ENCODE results near the gene ZBTB16.
"Not testable (repeated sequence)": the region's sequence is repeated elsewhere in the genome, so short reads cannot be mapped to it uniquely, and the experiment has no call there.

The ZBTB16 gene

DNA sequence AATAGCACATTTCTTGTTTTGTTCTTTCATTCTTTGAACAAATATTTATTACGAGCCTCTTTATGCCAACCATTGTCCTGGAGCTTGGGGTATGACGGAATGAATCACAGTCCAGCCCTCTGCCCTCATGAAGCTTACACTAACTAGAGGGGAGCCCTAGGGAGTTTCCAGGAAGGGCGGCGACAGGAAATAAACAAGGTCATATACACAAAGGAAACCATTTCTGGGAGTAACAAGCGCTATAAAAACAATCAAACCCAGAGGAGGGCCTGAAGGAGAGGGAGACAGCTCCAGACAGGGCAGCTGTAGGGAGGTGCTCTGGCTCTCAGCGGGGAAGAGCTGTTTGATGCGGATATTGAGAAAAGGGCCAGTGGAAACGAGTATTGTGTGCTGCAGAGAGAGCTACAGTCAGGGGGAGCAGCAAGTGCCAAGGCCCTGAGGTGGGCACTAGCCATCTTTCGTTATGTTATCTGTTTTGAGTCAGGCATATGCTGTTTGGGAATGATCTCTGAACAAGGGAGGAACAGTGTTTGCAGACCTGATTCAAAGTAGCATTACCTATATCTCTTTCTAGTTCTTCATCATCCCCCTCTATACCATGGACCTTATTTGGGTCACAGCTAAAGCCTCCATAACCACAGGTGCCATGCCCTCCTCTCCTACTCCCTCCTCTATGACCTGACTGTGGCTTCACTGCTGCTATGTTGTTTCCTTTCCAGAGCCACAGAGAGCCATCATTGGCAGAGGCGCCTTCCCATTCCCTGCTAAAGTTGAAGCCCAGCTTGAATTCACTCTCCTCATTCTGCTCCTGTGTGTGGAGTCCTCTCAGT lies 15.3 kb upstream of the ZBTB16 start:
- DNase-seq = no peak

DNA sequence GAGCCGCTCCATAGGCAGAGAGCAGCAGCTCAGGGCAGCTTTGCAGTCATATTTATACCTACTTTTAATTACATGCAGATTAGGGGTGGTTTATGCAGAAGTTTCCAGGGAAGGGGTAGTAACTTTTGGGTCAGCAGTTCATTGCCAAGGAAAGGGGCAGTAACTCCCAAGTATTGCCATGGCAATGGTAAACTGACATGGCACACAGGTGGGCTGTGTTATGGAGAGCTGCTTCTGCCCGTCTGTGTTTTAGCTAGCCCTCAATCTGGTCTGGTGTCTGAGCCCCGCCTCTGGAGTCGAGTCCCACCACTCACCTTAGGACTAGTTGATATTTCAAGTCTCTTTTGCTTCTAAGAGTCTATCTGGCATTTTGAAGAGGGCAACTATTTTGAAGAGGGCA lies 12.2 kb upstream of the ZBTB16 start:
- DNase-seq = no peak

GRCh38 chr11:114049050-114049449 lies 10.5 kb upstream of the ZBTB16 start:
- DNase-seq = no peak

GRCh38 chr11:114049766-114050165 lies 9.7 kb upstream of the ZBTB16 start:
- DNase-seq = not testable (repeated sequence)

DNA sequence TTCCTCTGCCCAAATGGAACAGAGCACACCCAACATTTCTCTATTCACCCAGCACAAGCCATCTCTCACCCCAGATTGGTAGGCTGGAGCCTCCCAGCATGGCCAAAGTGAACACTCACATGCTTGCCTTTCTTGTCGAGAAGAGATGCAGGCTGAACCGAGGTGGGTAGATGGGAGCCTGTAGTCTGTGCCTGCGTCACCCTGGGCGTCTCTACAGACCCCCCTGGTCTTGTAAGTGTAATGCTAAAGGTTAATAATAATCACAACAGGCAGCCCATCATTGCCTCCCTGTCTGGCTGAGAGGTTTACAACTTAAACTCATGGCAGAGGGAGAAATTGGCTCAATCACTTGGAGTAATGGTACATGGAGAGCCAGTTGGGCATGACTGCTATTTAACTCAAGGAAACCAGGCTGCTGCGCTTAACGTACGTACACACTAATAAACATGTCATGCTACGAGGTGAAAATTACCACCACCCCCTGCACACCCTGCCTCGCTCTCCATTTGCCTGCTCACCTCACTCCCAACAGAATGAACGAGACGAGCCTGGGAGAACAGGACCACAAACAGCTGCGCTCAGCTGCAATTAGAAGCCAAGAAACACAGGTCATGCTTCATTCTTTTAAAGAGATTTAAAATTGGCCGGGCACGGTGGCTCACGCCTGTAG lies 9.1 kb upstream of the ZBTB16 start:
- no peak for DNase-seq

- no peak for DNase-seq
Measured at GRCh38 chr11:114051558-114051957, 8.0 kb upstream of the ZBTB16 start.

GRCh38 chr11:114052160-114052559 lies 7.4 kb upstream of the ZBTB16 start:
- DNase-seq = no peak

GRCh38 chr11:114053406-114053805 lies 6.1 kb upstream of the ZBTB16 start:
- DNase-seq = no peak

DNA sequence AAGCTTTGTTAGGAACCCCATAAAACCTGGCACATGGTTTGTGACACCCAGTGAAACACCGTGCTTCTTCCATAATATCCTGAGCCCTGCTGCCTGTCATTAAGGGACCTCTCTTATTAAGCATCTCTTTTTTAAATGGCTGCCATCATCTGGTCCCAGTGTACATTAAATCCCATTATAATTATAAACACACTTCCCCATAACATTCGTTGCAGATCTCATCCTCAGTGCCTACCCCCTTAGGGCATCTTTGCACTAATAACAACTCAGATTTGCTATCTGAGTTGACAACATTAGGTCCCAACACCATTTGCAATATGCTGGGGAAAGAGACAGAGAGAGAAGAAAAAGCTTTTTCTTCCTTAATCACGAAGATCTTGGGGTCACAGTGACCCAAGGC lies 4.7 kb upstream of the ZBTB16 start:
- DNase-seq = no peak

GRCh38 chr11:114056409-114056808 lies 3.1 kb upstream of the ZBTB16 start:
- no peak for DNase-seq

DNA sequence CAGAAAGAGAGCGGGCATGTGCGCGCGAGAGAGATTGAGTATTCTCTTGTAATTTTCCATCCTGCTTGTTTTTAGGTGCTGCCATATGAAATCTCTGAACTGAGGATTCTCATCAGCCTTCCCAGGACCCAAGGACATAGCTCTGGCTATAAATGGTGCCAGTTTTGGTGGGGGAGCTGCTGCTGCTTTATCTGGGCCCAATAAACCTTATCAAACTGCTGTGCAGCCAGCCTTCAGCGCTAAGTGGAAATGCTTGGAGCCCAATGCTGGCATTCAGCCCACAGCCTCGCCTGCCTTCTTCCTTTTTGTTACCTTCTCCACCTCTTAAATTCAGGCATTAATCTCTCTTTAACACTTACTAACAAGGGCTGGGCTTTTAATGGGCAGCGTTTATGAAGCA lies 2.4 kb upstream of the ZBTB16 start:
- DNase-seq = no peak

GRCh38 chr11:114057605-114058004 lies 1.9 kb upstream of the ZBTB16 start:
- no peak for DNase-seq

GRCh38 chr11:114058026-114058706 lies 1.3 kb upstream of the ZBTB16 start:
- DNase-seq = no peak

DNA sequence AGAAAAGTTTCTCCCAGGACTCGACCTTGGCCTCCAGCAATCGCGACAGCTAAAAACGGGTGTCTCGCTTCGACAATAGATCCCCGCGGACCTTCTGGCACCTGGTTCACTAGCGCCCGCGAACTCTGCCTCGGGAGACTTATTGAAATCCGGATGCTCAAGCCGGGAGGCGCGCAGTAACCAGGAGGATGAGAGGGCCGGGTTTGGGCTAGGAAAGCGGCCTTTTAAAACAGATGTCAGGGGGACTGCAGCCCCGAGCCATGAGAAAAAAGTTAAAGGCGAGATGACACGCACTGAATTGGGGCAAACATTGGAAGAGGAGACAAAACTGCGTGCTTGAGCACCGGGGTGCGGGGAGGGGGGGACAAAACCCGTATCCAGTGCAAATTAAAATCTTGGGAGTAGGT lies 637 bp upstream of the ZBTB16 start:
- DNase-seq = no peak

GRCh38 chr11:114059984-114060391 lies 477 bp downstream of the ZBTB16 start:
- DNase-seq = no peak

- DNase-seq = peak; percentile 8
Measured at GRCh38 chr11:114060392-114061047, 1.0 kb downstream of the ZBTB16 start.

GRCh38 chr11:114061048-114061680 lies 1.7 kb downstream of the ZBTB16 start:
- no peak for DNase-seq

- no peak for DNase-seq
Measured at GRCh38 chr11:114061681-114062049, 2.2 kb downstream of the ZBTB16 start.

- no peak for DNase-seq
Measured at GRCh38 chr11:114062272-114062671, 2.8 kb downstream of the ZBTB16 start.

DNA sequence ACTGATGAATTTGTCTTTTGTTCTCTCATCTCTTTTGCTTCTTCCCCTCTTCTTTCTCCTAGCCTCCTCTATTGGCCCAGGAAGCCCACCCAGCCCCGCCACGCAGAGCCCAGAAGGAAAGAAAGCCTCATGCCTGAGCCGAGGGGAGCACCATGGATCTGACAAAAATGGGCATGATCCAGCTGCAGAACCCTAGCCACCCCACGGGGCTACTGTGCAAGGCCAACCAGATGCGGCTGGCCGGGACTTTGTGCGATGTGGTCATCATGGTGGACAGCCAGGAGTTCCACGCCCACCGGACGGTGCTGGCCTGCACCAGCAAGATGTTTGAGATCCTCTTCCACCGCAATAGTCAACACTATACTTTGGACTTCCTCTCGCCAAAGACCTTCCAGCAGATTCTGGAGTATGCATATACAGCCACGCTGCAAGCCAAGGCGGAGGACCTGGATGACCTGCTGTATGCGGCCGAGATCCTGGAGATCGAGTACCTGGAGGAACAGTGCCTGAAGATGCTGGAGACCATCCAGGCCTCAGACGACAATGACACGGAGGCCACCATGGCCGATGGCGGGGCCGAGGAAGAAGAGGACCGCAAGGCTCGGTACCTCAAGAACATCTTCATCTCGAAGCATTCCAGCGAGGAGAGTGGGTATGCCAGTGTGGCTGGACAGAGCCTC lies 3.8 kb downstream of the ZBTB16 start:
- no peak for DNase-seq

- DNase-seq = no peak
Measured at GRCh38 chr11:114063829-114064201, 4.3 kb downstream of the ZBTB16 start.

DNA sequence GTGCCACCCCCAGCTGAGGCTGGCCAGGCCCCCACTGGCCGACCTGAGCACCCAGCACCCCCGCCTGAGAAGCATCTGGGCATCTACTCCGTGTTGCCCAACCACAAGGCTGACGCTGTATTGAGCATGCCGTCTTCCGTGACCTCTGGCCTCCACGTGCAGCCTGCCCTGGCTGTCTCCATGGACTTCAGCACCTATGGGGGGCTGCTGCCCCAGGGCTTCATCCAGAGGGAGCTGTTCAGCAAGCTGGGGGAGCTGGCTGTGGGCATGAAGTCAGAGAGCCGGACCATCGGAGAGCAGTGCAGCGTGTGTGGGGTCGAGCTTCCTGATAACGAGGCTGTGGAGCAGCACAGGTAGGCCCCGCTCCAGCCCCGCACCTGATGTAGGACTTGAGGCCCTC lies 4.7 kb downstream of the ZBTB16 start:
- no peak for DNase-seq

All from kidney glomerular epithelial cell (primary cell).